Parathyroid adenoma (tissue), 2 donors: ENCODE measurements around the gene KDM7A.

Source experiments
- H2AFZ ChIP-seq: fragments of 300-600 bp; sonication (generic); one replicate; pipeline ENCODE4 v1.7.0; 2017; ENCODE audit warnings: antibody characterized with exemption, mild to moderate bottlenecking
- H3K27ac ChIP-seq: fragments of 300-600 bp; sonication (generic); one replicate; pipeline ENCODE4 v1.7.0; 2017
- H3K27me3 ChIP-seq: fragments of 300-600 bp; sonication (generic); one replicate; pipeline ENCODE4 v1.7.0; 2017; ENCODE audit warnings: low read length; ENCODE audit not compliant: control insufficient read depth, insufficient read depth
- H3K36me3 ChIP-seq: fragments of 300-600 bp; sonication (generic); one replicate; pipeline ENCODE4 v1.7.0; 2017; ENCODE audit warnings: low read length; ENCODE audit not compliant: control insufficient read depth, insufficient read depth
- H3K4me1 ChIP-seq: fragments of 300-600 bp; sonication (generic); one replicate; pipeline ENCODE4 v1.7.0; 2017; ENCODE audit warnings: control low read depth
- H3K4me2 ChIP-seq: fragments of 300-600 bp; sonication (generic); one replicate; pipeline ENCODE4 v1.7.0; 2017; ENCODE audit warnings: low read length
- H3K4me3 ChIP-seq: fragments of 300-600 bp; sonication (generic); one replicate; pipeline ENCODE4 v1.7.0; 2017; ENCODE audit warnings: low read depth, low read length
- H3K79me2 ChIP-seq: fragments of 300-600 bp; sonication (generic); one replicate; pipeline ENCODE4 v1.7.0; 2017; ENCODE audit warnings: control low read depth
- H3K9ac ChIP-seq: fragments of 300-600 bp; sonication (generic); one replicate; pipeline ENCODE4 v1.7.0; 2017; ENCODE audit warnings: mild to moderate bottlenecking
- H3K9me3 ChIP-seq: fragments of 300-600 bp; sonication (generic); one replicate; pipeline ENCODE4 v1.7.0; 2017; ENCODE audit warnings: low read length; ENCODE audit not compliant: control insufficient read depth
- TF ChIP-seq, protein P1 (sequence below): fragments of 300-600 bp; sonication (generic); IDR thresholded peaks from one replicate; pipeline ENCODE4 v1.7.0; 2017; ENCODE audit warnings: antibody characterized with exemption, mild to moderate bottlenecking
- donor health status: primary hyperparathyroidism.

The KDM7A gene

DNA sequence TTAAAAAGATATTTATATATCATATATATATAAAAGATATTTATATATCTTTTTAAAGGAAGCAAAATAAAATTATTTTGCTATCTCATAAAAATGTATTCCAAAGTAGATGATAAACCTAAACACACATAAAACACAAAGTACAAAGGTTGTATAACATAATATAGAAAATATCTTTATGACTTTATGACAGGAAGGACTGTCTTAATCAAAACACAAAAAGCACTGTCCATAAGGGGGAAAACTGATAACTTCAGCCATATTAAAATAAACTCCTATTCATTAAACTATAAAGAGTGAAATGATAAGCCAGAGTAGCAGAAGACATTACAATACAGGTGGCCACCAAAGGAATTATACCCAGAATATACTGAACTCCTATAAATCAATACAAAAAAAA, 34.8 kb downstream of the KDM7A start:
- H3K27ac ChIP-seq: no peak overlapping the region
- TF ChIP-seq, protein P1, sequence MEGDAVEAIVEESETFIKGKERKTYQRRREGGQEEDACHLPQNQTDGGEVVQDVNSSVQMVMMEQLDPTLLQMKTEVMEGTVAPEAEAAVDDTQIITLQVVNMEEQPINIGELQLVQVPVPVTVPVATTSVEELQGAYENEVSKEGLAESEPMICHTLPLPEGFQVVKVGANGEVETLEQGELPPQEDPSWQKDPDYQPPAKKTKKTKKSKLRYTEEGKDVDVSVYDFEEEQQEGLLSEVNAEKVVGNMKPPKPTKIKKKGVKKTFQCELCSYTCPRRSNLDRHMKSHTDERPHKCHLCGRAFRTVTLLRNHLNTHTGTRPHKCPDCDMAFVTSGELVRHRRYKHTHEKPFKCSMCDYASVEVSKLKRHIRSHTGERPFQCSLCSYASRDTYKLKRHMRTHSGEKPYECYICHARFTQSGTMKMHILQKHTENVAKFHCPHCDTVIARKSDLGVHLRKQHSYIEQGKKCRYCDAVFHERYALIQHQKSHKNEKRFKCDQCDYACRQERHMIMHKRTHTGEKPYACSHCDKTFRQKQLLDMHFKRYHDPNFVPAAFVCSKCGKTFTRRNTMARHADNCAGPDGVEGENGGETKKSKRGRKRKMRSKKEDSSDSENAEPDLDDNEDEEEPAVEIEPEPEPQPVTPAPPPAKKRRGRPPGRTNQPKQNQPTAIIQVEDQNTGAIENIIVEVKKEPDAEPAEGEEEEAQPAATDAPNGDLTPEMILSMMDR: no peak
- H3K4me3 ChIP-seq: no peak overlapping the region

DNA sequence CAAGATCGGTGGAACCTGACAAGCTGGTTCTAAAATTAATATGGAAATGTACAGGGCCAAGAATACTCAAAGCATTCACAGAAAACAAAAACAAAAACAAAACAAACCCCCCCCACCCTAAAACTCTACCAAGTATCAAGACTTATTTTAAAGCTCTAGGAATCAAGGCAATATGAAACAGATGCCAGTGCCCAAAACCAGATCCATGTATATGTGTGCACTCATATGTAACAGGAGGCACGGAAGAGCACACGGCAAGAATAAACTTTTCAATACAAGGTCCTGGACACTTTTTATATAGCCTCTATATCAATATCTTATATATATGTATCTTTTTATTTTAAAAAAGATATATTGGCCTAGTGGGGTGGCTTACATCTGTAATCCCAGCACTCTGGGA, 35.5 kb downstream of the KDM7A start:
- H3K36me3 ChIP-seq: no peaks in the 10 kb centered on the region
- no peaks in the 10 kb centered on the region for H3K27me3 ChIP-seq
- H3K79me2 ChIP-seq: no peaks in the 10 kb centered on the region
- H2AFZ ChIP-seq: no peak overlapping the region
- H3K4me2 ChIP-seq: no peak overlapping the region
- TF ChIP-seq, protein P1: no peak
- H3K9me3 ChIP-seq: no peaks in the 10 kb centered on the region
- no peak overlapping the region for H3K9ac ChIP-seq
- no peak overlapping the region for H3K27ac ChIP-seq
- H3K4me3 ChIP-seq: no peak overlapping the region
- no peaks in the 10 kb centered on the region for H3K4me1 ChIP-seq

More for the DNA sequence above, 34.8 kb downstream of the KDM7A start:
- Histone ChIP-seq H3K36me3 (no peaks in the 10 kb centered on the region), H3K9ac (no peak overlapping the region), H3K9me3 (no peaks in the 10 kb centered on the region), H3K79me2 (no peaks in the 10 kb centered on the region), H2AFZ (no peak overlapping the region), H3K4me1 (no peaks in the 10 kb centered on the region), H3K27me3 (no peaks in the 10 kb centered on the region), H3K4me2 (no peak overlapping the region)

DNA sequence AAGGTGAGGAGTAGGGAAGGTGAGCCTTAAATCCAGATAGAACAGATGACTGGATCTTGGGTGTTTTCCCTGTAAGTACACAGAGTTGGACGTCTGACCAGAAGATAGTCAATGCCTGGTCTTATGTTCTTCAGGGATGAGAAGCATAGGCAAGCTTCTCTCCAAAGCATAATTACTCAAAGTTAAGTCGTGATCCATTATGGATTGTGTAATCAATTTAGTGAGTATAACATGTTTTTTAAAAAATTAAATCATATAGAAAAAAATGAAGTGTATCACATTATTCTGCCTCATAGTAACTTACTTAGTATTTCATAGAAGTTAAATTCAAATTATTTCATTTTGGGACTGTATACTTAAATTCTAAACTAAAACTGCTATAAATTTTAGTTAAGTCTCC, 39.7 kb downstream of the KDM7A start:
- no peaks in the 10 kb centered on the region for H3K36me3 ChIP-seq
- TF ChIP-seq, protein P1: no peak
- no peak overlapping the region for H2AFZ ChIP-seq
- no peaks in the 10 kb centered on the region for H3K27me3 ChIP-seq
- no peaks in the 10 kb centered on the region for H3K79me2 ChIP-seq
- H3K4me2 ChIP-seq: no peak overlapping the region
- no peaks in the 10 kb centered on the region for H3K4me1 ChIP-seq
- no peak overlapping the region for H3K9ac ChIP-seq
- H3K4me3 ChIP-seq: no peak overlapping the region
- no peak overlapping the region for H3K27ac ChIP-seq
- no peaks in the 10 kb centered on the region for H3K9me3 ChIP-seq

DNA sequence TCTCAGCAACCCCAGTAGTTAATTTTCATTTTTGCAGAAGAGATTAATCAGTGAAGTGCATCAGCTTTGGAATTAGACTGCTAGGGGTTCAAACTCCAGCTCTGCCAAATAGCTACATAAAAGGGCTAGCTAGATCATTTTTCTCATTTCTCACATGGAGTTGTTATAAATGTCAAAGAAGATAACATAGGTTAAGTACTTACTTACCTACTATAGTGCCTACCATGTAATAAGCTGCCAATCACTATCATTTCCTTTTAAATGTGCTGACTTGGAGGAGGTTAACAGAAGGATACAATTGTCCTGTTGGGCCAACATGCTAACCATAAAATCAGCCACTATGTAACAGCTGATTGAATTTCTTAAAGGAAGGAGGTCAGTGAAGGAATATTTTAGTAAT, 40.7 kb downstream of the KDM7A start:
- Histone ChIP-seq H3K4me2 (no peak overlapping the region), H3K9me3 (no peaks in the 10 kb centered on the region), H3K27ac (no peak overlapping the region), H3K4me3 (no peak overlapping the region), H3K79me2 (no peaks in the 10 kb centered on the region), H3K27me3 (no peaks in the 10 kb centered on the region), H3K4me1 (no peaks in the 10 kb centered on the region), H3K36me3 (no peaks in the 10 kb centered on the region), H2AFZ (no peak overlapping the region), H3K9ac (no peak overlapping the region)
- TF ChIP-seq, protein P1: no peak

DNA sequence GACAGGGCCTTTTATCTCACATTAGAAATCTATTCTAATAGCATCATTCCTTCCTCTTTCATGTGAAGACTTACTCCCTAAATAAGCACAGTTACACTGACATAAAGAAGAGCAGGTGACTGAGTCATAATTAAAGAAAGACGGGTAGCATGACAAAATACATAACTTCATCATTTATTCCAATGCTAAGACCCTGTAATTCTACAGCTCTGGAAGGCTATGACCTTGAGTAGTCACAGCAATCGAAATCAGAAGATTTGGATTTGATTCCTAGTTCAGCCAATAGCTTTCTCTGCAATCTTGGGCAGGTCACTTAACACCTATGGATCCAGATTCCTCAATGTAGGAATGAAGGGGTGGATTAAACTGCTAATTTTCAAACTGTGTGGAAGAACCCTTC, 42.7 kb downstream of the KDM7A start:
- H3K4me1 ChIP-seq: no peaks in the 10 kb centered on the region
- no peaks in the 10 kb centered on the region for H3K9me3 ChIP-seq
- no peak overlapping the region for H3K4me2 ChIP-seq
- no peak overlapping the region for H3K27ac ChIP-seq
- TF ChIP-seq, protein P1: no peak
- no peak overlapping the region for H3K9ac ChIP-seq
- H3K79me2 ChIP-seq: no peaks in the 10 kb centered on the region
- no peaks in the 10 kb centered on the region for H3K36me3 ChIP-seq
- no peak overlapping the region for H3K4me3 ChIP-seq
- no peaks in the 10 kb centered on the region for H3K27me3 ChIP-seq
- H2AFZ ChIP-seq: no peak overlapping the region
